ENCODE results near the gene CLNK. TPM values are rescaled to one million over a fixed set of nuclear protein-coding genes. Genes with fewer than 3 reads are reported as not detected.
"Not testable (repeated sequence)": the region's sequence is repeated elsewhere in the genome, so short reads cannot be mapped to it uniquely, and the experiment has no call there.

Gene CLNK
- total RNA-seq, 2 experiments from 2014 or later: 2.0 TPM; not detected in 1

DNA sequence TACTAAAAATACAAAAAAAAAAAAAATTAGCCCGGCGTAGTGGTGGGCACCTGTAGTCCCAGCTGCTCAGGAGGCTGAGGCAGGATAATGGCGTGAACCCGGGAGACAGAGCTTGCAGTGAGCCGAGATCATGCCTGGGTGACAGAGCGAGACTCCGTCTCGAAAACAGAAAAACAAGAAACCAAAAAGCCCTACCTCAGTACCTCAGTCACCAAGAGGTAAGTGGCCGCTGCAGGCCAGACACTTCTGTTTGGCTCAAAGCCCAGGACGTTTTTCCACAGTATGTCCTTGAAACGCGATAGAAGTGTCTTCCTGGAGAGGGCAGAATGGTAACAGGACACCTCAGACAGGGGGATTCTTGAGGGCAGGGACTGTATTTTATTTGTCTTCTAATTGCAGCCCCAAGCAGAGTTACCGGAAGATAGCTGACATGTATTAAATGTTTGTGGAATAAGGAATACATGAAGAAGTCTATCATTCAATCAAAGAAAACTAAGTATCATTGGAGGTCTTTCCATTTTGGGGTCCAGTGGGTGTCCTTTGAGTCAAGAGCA, 63.6 kb downstream of the CLNK start:
- H3K9me2 ChIP-seq (ENCODE audit: insufficient read depth, low read length): no peaks in the 10 kb centered on the region
- TF ChIP-seq, protein P1, sequence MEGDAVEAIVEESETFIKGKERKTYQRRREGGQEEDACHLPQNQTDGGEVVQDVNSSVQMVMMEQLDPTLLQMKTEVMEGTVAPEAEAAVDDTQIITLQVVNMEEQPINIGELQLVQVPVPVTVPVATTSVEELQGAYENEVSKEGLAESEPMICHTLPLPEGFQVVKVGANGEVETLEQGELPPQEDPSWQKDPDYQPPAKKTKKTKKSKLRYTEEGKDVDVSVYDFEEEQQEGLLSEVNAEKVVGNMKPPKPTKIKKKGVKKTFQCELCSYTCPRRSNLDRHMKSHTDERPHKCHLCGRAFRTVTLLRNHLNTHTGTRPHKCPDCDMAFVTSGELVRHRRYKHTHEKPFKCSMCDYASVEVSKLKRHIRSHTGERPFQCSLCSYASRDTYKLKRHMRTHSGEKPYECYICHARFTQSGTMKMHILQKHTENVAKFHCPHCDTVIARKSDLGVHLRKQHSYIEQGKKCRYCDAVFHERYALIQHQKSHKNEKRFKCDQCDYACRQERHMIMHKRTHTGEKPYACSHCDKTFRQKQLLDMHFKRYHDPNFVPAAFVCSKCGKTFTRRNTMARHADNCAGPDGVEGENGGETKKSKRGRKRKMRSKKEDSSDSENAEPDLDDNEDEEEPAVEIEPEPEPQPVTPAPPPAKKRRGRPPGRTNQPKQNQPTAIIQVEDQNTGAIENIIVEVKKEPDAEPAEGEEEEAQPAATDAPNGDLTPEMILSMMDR (conservative IDR thresholded peaks at IDR 0.05; ENCODE audit: low read length): no peak
- TF ChIP-seq EZH2phosphoT487 (IDR thresholded peaks at IDR 0.05; ENCODE audit: borderline replicate concordance, low read depth, low read length): no peak
- intact Hi-C loops (cut with micrococcal nuclease; ENCODE audit: unreplicated experiment): loop anchor here (10.0 kb wide), 1 partner anchor 94 kb away; no protein-coding TSS in a partner anchor
- ChIA-PET POLR2A (no interaction called here), CTCF (ENCODE audit: unreplicated experiment) (no interaction called here)
- no peak overlapping the region for H3K27ac ChIP-seq (ENCODE audit: low read depth, low read length, poor library complexity, severe bottlenecking)
- H3K4me1 ChIP-seq (ENCODE audit: insufficient read depth, low read length, poor library complexity, severe bottlenecking): no peaks in the 10 kb centered on the region
- no peak overlapping the region for H3K4me2 ChIP-seq (ENCODE audit: low read length)
- no peaks in the 10 kb centered on the region for H4K20me1 ChIP-seq (ENCODE audit: insufficient read depth, low read length)
- BruUV-seq (replicated peaks): no TSS peak
- no peak for DNase-seq (ENCODE audit: low spot score)
- no peaks in the 10 kb centered on the region for H3K79me2 ChIP-seq (ENCODE audit: insufficient read depth, low read depth, low read length)
- no peaks in the 10 kb centered on the region for H3K9me3 ChIP-seq (ENCODE audit: low read length)
- H3K36me3 ChIP-seq (ENCODE audit: insufficient read depth, low read length): no peaks in the 10 kb centered on the region
- no peak overlapping the region for H3K4me3 ChIP-seq (ENCODE audit: low read depth, low read length, poor library complexity, severe bottlenecking)
- no peak overlapping the region for H2AFZ ChIP-seq (ENCODE audit: low read length)

GRCh38 chr4:10619855-10620254, 64.7 kb downstream of the CLNK start:
- Histone ChIP-seq H3K36me3 (ENCODE audit: insufficient read depth, low read length) (no peaks in the 10 kb centered on the region), H4K20me1 (ENCODE audit: insufficient read depth, low read length) (no peaks in the 10 kb centered on the region), H3K27ac (ENCODE audit: low read depth, low read length, poor library complexity, severe bottlenecking) (no peak overlapping the region), H3K4me1 (ENCODE audit: insufficient read depth, low read length, poor library complexity, severe bottlenecking) (no peaks in the 10 kb centered on the region), H3K4me3 (ENCODE audit: low read depth, low read length, poor library complexity, severe bottlenecking) (no peak overlapping the region), H3K79me2 (ENCODE audit: insufficient read depth, low read depth, low read length) (no peaks in the 10 kb centered on the region), H3K9me3 (ENCODE audit: low read length) (no peaks in the 10 kb centered on the region), H3K9me2 (ENCODE audit: insufficient read depth, low read length) (no peaks in the 10 kb centered on the region), H3K4me2 (ENCODE audit: low read length) (no peak overlapping the region), H2AFZ (ENCODE audit: low read length) (no peak overlapping the region)
- no peak for DNase-seq (ENCODE audit: low spot score)
- BruUV-seq (replicated peaks): no TSS peak
- CTCF ChIA-PET (ENCODE audit: unreplicated experiment): no interaction called here
- intact Hi-C loops (cut with micrococcal nuclease; ENCODE audit: unreplicated experiment): loop anchor here (10.0 kb wide), 1 partner anchor 95 kb away; no protein-coding TSS in a partner anchor
- POLR2A ChIA-PET: no interaction called here
- TF ChIP-seq, protein P1 (conservative IDR thresholded peaks at IDR 0.05; ENCODE audit: low read length): no peak
- TF ChIP-seq EZH2phosphoT487 (IDR thresholded peaks at IDR 0.05; ENCODE audit: borderline replicate concordance, low read depth, low read length): no peak

DNA sequence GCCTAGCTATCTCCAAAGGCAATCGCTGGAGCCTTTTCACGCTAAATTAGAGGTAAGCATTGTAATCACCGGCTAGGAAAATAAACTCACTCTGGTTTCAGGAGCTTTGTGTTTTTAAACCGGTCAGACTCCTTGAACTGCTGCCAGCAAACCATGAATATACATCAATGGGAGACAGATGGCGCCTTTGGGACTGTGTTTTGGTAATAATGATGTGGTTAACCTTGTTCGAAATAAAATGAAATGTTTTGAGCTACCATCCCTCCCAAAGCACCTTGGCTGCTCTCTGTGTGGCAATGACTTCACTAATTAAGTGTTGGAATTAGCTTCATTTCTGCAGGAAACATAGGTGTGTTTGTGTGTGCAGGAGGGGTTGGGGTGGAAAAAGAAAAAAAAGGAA, 65.3 kb downstream of the CLNK start:
- H3K4me2 ChIP-seq (ENCODE audit: low read length): no peak overlapping the region
- CTCF ChIA-PET (ENCODE audit: unreplicated experiment): no interaction called here

DNA sequence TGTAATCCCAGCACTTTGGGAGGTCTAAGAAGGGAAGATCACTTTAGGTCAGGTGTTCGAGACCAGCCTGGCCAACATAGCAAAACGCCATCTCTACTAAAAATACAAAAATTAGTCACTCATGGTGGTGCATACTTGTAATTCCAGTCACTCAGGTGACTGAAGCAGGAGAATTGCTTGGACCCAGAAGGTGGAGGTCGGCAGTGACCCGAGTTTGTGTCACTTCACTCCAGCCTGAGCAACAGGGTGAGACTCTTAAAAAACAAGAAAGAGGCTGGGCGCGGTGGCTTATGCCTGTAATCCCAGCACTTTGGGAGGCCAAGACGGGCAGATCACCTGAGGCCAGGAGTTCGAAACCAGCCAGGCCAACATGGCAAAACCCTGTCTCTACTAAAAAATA, 69.6 kb downstream of the CLNK start:
- H2AFZ ChIP-seq (ENCODE audit: low read length); H3K4me2 ChIP-seq (ENCODE audit: low read length); H3K4me1 ChIP-seq (ENCODE audit: insufficient read depth, low read length, poor library complexity, severe bottlenecking); H3K36me3 ChIP-seq (ENCODE audit: insufficient read depth, low read length); H3K9me3 ChIP-seq (ENCODE audit: low read length); BruUV-seq (replicated peaks); H4K20me1 ChIP-seq (ENCODE audit: insufficient read depth, low read length); H3K79me2 ChIP-seq (ENCODE audit: insufficient read depth, low read depth, low read length); H3K4me3 ChIP-seq (ENCODE audit: low read depth, low read length, poor library complexity, severe bottlenecking); intact Hi-C loops (cut with micrococcal nuclease; ENCODE audit: unreplicated experiment); CTCF ChIA-PET (ENCODE audit: unreplicated experiment); DNase-seq (ENCODE audit: low spot score); POLR2A ChIA-PET; H3K27ac ChIP-seq (ENCODE audit: low read depth, low read length, poor library complexity, severe bottlenecking); H3K9me2 ChIP-seq (ENCODE audit: insufficient read depth, low read length): not testable (repeated sequence)

More for the DNA sequence above, 65.3 kb downstream of the CLNK start:
- POLR2A ChIA-PET: interaction anchor here (0.5 to 0.6 kb wide), 2 partner anchors 11 to 409 kb away, joined by 3 read pairs; no protein-coding TSS in a partner anchor
- Histone ChIP-seq H3K4me1 (ENCODE audit: insufficient read depth, low read length, poor library complexity, severe bottlenecking) (no peaks in the 10 kb centered on the region), H3K36me3 (ENCODE audit: insufficient read depth, low read length) (no peaks in the 10 kb centered on the region), H2AFZ (ENCODE audit: low read length) (no peak overlapping the region), H3K27ac (ENCODE audit: low read depth, low read length, poor library complexity, severe bottlenecking) (no peak overlapping the region), H3K9me3 (ENCODE audit: low read length) (no peaks in the 10 kb centered on the region), H3K79me2 (ENCODE audit: insufficient read depth, low read depth, low read length) (no peaks in the 10 kb centered on the region), H3K4me3 (ENCODE audit: low read depth, low read length, poor library complexity, severe bottlenecking) (no peak overlapping the region), H4K20me1 (ENCODE audit: insufficient read depth, low read length) (no peaks in the 10 kb centered on the region), H3K9me2 (ENCODE audit: insufficient read depth, low read length) (no peaks in the 10 kb centered on the region)
- TF ChIP-seq, protein P1 (conservative IDR thresholded peaks at IDR 0.05; ENCODE audit: low read length): no peak
- TF ChIP-seq EZH2phosphoT487 (IDR thresholded peaks at IDR 0.05; ENCODE audit: borderline replicate concordance, low read depth, low read length): no peak
- no TSS peak for BruUV-seq (replicated peaks)
- DNase-seq (ENCODE audit: low spot score): no peak
- intact Hi-C loops (cut with micrococcal nuclease; ENCODE audit: unreplicated experiment): no loop called here

All from OCI-LY7 (cell line).